Tibial nerve (tissue), 4 donors: ENCODE data around the gene USP25. TPM values are rescaled to one million over a fixed set of nuclear protein-coding genes. Genes with fewer than 3 reads are reported as not detected.

Experiments
- DNase-seq, 2 donors: peaks; one replicate each; pipeline ENCODE4 v3.0.0-alpha.2; 2019; ENCODE audit warnings: low spot score in 2 of 2
- H3K27ac ChIP-seq, 4 donors: fragments of 200-600 bp; sonication (generic) in 3 of 4; one replicate each; pipeline ENCODE4 v1.5.1; 2017 to 2019; ENCODE audit warnings: mild to moderate bottlenecking in 1 of 4
- H3K27me3 ChIP-seq, 2 donors: fragments of 200-600 bp; sonication (generic) in 1 of 2; one replicate each; pipeline versions ENCODE4 v1.5.1 to v1.6.0; 2017 to 2019
- H3K36me3 ChIP-seq, 3 donors: fragments of 200-600 bp; sonication (generic); one replicate each; pipeline ENCODE4 v1.5.1; 2018 to 2019
- H3K4me1 ChIP-seq, 4 donors: fragments of 200-600 bp; sonication (generic) in 3 of 4; one replicate each; pipeline ENCODE4 v1.5.1; 2017 to 2019
- H3K4me3 ChIP-seq, 4 donors: fragments of 200-600 bp; sonication (generic) in 3 of 4; one replicate each; pipeline ENCODE4 v1.5.1; 2017 to 2019; ENCODE audit warnings: mild to moderate bottlenecking in 1 of 4, moderate library complexity in 1 of 4
- H3K9me3 ChIP-seq, 4 donors: fragments of 200-600 bp; sonication (generic) in 3 of 4; one replicate each; pipeline ENCODE4 v1.5.1; 2017 to 2019
- EP300 ChIP-seq, 2 donors: sonication (generic); formaldehyde crosslinking; IDR thresholded peaks; one replicate each; pipeline ENCODE4 v1.6.1; 2017; ENCODE audit warnings: antibody characterized with exemption in 2 of 2, mild to moderate bottlenecking in 1 of 2
- POLR2A ChIP-seq, 2 donors: fragments of 450-650 bp; IDR thresholded peaks; one replicate each; pipeline ENCODE4 v1.6.1; 2017; ENCODE audit warnings: antibody characterized with exemption in 2 of 2, mild to moderate bottlenecking in 2 of 2, moderate library complexity in 2 of 2
- WGBS, 2 donors: methylation state at CpG; one replicate each; pipeline ENCODE4 v1.1.5; 2018; 5-methylcytosine and 5-hydroxymethylcytosine counted together
- total RNA-seq, 4 donors: library from RNA; depleted of rRNA; stranded (reverse); fragments of >200 nt; gene quantifications; one replicate each; pipeline ENCODE4 v1.1.0, GENCODE V29; 2016
- TF ChIP-seq, protein P1 (sequence below), 5 experiments: fragments of 200-600 bp in 3 of 5; fragments of 450-650 bp in 2 of 5; sonication (generic) in 3 of 5; IDR thresholded peaks; one replicate each; pipeline ENCODE4 v1.5.1; 2016 to 2019; ENCODE audit warnings: antibody characterized with exemption in 5 of 5, mild to moderate bottlenecking in 3 of 5, moderate library complexity in 2 of 5

The USP25 gene
- total RNA-seq, 4 donors from 2014 or later = 59.6 to 79.8 (median 69.9) TPM

DNA sequence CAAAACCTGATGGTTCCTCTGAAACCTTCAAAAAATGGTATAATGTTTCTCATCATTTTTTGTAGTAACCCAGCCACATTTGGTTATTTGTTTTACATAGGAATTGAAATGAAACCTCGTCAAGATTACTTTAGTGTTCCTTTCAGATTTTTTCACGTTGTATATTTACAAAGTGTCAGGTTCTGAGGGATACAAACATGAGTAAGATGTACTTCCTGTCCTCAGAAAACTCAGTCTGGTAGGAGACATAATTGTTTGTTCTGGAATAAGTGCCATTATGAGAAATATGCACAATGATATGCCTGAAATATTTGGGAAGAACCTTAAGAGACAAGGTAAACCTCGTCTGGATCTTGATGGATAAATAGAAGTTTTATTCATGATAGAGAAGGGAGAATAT is 145.5 kb downstream of the USP25 start:
- Histone ChIP-seq H3K9me3 (peaks cover 0 to under 1% (median under 1%) of the 10 kb centered on the region in 4 donors), H3K4me3 (no peak overlapping the region), H3K27me3 (no peaks in the 10 kb centered on the region), H3K36me3 (peaks cover 0 to 74% (median 0%) of the 10 kb centered on the region in 3 donors), H3K27ac (no peak overlapping the region), H3K4me1 (no peaks in the 10 kb centered on the region)
- no peak for DNase-seq
- TF ChIP-seq, protein P1, sequence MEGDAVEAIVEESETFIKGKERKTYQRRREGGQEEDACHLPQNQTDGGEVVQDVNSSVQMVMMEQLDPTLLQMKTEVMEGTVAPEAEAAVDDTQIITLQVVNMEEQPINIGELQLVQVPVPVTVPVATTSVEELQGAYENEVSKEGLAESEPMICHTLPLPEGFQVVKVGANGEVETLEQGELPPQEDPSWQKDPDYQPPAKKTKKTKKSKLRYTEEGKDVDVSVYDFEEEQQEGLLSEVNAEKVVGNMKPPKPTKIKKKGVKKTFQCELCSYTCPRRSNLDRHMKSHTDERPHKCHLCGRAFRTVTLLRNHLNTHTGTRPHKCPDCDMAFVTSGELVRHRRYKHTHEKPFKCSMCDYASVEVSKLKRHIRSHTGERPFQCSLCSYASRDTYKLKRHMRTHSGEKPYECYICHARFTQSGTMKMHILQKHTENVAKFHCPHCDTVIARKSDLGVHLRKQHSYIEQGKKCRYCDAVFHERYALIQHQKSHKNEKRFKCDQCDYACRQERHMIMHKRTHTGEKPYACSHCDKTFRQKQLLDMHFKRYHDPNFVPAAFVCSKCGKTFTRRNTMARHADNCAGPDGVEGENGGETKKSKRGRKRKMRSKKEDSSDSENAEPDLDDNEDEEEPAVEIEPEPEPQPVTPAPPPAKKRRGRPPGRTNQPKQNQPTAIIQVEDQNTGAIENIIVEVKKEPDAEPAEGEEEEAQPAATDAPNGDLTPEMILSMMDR (IDR thresholded peaks at IDR 0.05) = no peak
- TF ChIP-seq EP300 (IDR thresholded peaks at IDR 0.05) (no peak), POLR2A (IDR thresholded peaks at IDR 0.05) (no peak)
- 93 to 95% methylated on average over 3 of the region's 3 CpGs for WGBS, 2 donors

DNA sequence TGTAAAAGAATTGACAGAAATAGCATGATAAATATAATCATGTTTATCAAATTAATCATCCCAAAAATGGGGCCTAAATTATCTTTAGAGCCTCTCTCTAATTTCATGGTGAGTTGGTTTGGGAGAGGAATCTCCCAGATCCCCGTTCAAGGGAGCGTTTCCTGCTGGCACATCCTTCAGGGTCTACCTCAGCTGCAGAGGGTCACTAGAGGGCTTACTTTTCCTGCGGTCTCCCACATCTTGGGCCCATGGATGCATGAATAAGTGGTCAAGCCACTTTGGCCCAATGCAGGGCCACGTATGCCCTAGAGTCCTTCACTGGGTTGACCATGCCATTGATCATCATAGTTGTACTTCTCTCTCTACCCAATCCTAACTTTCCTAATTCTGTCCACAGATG is 164.1 kb downstream of the USP25 start:
- H3K4me3 ChIP-seq = no peak overlapping the region
- TF ChIP-seq EP300 (IDR thresholded peaks at IDR 0.05) (no peak), POLR2A (IDR thresholded peaks at IDR 0.05) (no peak)
- TF ChIP-seq, protein P1 (IDR thresholded peaks at IDR 0.05) = no peak
- no peaks in the 10 kb centered on the region for H3K36me3 ChIP-seq
- H3K27me3 ChIP-seq = no peaks in the 10 kb centered on the region
- H3K4me1 ChIP-seq = no peaks in the 10 kb centered on the region
- no peak for DNase-seq
- H3K27ac ChIP-seq = no peak overlapping the region
- H3K9me3 ChIP-seq = peaks cover 0 to 7% (median 0%) of the 10 kb centered on the region in 4 donors
- 79% methylated on average over 4 of the region's 4 CpGs for WGBS, 2 donors

DNA sequence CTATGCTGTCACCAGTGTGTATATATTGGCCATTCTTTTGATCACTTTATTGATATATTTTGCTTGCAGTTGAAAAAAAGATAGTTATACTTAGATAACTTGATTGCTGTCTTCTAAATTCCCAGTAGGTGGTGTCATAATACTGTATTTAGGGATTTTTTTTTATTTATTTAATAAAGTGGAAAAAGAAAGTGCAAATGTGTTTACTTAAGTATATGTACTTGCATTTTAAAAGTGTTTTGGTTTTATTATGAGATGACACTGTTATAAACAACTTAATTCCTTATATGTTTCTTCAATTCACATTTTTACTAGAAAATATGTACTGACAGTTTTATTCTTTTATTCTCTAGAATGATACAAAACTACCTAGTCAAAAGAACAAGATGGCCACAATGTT is 164.8 kb downstream of the USP25 start:
- no peaks in the 10 kb centered on the region for H3K36me3 ChIP-seq
- TF ChIP-seq EP300 (IDR thresholded peaks at IDR 0.05) = no peak
- TF ChIP-seq, protein P1 (IDR thresholded peaks at IDR 0.05) = peak in 4 of 5 experiments; percentile 19 to 45 (median 37)
- no peak for DNase-seq
- no peaks in the 10 kb centered on the region for H3K27me3 ChIP-seq
- H3K9me3 ChIP-seq = peaks cover 0 to 10% (median 2%) of the 10 kb centered on the region in 4 donors
- H3K4me1 ChIP-seq = no peaks in the 10 kb centered on the region
- no peak overlapping the region for H3K4me3 ChIP-seq
- H3K27ac ChIP-seq = no peak overlapping the region

DNA sequence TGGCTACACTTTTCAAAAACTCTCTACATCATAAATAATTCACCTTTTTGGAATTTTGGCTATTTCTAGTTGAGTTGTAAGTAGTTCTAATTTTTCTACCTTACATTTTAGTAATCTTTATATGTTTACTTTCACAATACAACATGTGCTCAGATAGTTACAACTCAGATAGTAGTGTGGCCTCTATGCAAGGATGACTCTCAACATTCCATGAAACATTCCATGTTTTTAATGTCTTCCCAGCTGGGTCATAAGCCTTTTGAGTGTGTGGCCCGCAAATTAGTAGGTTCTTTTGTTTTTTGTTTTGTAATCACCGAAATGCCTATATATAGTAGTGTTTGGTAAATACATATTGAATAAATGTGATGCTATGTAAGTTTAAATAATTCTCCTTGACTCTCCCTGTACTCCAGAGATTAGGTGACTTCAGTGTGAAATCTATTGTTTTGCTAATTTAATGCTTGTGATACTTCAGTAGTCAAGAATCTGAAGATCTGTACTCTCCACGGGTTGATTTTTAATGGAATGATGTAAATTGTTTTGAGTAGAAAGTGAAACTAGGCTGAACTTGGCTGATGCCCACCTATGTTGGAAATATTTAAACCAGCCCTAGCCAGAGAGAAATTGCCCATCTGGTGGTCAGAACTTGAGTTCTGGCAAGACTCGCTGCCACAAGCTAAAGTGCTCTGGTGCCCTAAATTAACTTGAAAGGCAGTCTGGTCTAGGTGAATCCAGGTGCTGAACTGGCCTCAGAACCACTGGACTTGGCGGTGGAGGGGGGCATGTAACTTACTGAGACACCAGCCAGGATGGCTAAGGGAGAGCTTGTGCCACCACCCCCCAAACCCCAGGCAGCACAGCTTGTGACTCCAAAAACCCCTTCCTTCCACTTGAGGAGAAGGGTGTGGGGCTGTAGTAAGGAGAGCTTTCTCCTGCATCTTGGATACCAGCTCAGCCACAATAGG is 165.6 kb downstream of the USP25 start:
- TF ChIP-seq POLR2A (IDR thresholded peaks at IDR 0.05) (no peak), EP300 (IDR thresholded peaks at IDR 0.05) (no peak)
- TF ChIP-seq, protein P1 (IDR thresholded peaks at IDR 0.05) = no peak
- Histone ChIP-seq H3K9me3 (peaks cover 0 to 17% (median 3%) of the 10 kb centered on the region in 4 donors), H3K27ac (no peak overlapping the region), H3K4me3 (no peak overlapping the region), H3K4me1 (no peaks in the 10 kb centered on the region), H3K27me3 (no peaks in the 10 kb centered on the region), H3K36me3 (no peaks in the 10 kb centered on the region)
- WGBS, 2 donors = 50 to 56% methylated on average over 5 of the region's 5 CpGs
- no peak for DNase-seq

DNA sequence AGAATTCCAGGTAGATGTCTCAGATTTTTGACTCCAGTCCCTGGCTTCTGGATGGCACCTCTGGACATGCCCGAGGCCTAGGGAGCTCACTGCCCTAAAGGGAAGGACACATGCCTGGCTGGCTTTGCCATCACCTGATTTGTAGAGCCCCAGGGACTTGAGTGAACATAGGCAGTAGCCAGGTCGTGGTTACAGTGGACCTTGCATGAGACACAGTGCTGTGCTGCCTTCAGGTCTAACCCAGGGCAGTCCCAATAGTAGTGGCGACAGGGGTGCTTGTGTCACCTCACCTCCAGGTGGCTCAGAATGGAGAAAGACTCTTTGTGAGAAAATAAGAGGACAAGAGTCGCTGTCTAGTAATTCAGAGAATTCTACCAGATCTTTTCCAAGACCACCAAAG is 166.7 kb downstream of the USP25 start:
- Histone ChIP-seq H3K9me3 (peaks cover 0 to 28% (median 7%) of the 10 kb centered on the region in 4 donors), H3K4me1 (no peaks in the 10 kb centered on the region), H3K27ac (no peak overlapping the region), H3K36me3 (no peaks in the 10 kb centered on the region), H3K4me3 (no peak overlapping the region), H3K27me3 (no peaks in the 10 kb centered on the region)
- no peak for DNase-seq
- TF ChIP-seq EP300 (IDR thresholded peaks at IDR 0.05) = no peak
- TF ChIP-seq POLR2A (IDR thresholded peaks at IDR 0.05) = no peak
- TF ChIP-seq, protein P1 (IDR thresholded peaks at IDR 0.05) = no peak
- 95 to 96% methylated on average over 3 to 4 of the region's 4 CpGs for WGBS, 2 donors
